HepG2 (cell line): ENCODE results near the gene NELFB. TPM values are rescaled to one million over a fixed set of nuclear protein-coding genes. Genes with fewer than 3 reads are reported as not detected.

Source experiments
- ARHGAP35 ChIP-seq: sonication (generic); formaldehyde crosslinking; IDR thresholded peaks from 2 replicates; pipeline ENCODE4 v1.9.0; 2022; ENCODE audit warnings: mild to moderate bottlenecking, inconsistent platforms, moderate library complexity, missing genetic modification reagents, borderline replicate concordance
- FOXP1 ChIP-seq, 2 experiments: fragments of 450-650 bp in 1 of 2; IDR thresholded peaks; 2 replicates each; pipeline ENCODE4 v1.6.1; 2017 to 2018; ENCODE audit warnings: antibody characterized with exemption in 1 of 2
- MLLT10 ChIP-seq: sonication (generic); formaldehyde crosslinking; IDR thresholded peaks from 2 replicates; pipeline ENCODE4 v1.4.0; 2020; ENCODE audit warnings: missing genetic modification reagents
- NFYC ChIP-seq: IDR thresholded peaks from 2 replicates; pipeline ENCODE4 v1.6.1; 2016; ENCODE audit warnings: missing genetic modification reagents, missing compliant biosample characterization
- NR3C1 ChIP-seq: sonication (generic); formaldehyde crosslinking; IDR thresholded peaks from 2 replicates; pipeline ENCODE4 v1.4.0; 2020; ENCODE audit warnings: missing genetic modification reagents
- RARA ChIP-seq: IDR thresholded peaks from 2 replicates; pipeline ENCODE4 v1.6.1; 2016; ENCODE audit warnings: missing genetic modification reagents, missing compliant biosample characterization
- RARG ChIP-seq: sonication (generic); formaldehyde crosslinking; IDR thresholded peaks from 2 replicates; pipeline ENCODE4 v1.4.0; 2020; ENCODE audit warnings: low read depth, mild to moderate bottlenecking, missing genetic modification reagents
- RORA ChIP-seq: sonication (generic); formaldehyde crosslinking; IDR thresholded peaks from 2 replicates; pipeline ENCODE4 v1.5.0; 2020; ENCODE audit warnings: mild to moderate bottlenecking, missing genetic modification reagents, moderate library complexity
- TARDBP ChIP-seq: sonication (generic); formaldehyde crosslinking; IDR thresholded peaks from 2 replicates; pipeline ENCODE4 v1.8.0; 2022; ENCODE audit warnings: mild to moderate bottlenecking, missing genetic modification reagents
- ZEB1 ChIP-seq: IDR thresholded peaks from 2 replicates; pipeline ENCODE4 v1.6.1; 2012; ENCODE audit warnings: mild to moderate bottlenecking, low read depth, inconsistent platforms; ENCODE audit not compliant: insufficient replicate concordance
- ZNF17 ChIP-seq: sonication (generic); formaldehyde crosslinking; IDR thresholded peaks from 2 replicates; pipeline ENCODE4 v1.5.0; 2020; ENCODE audit warnings: mild to moderate bottlenecking, missing genetic modification reagents
- polyA plus RNA-seq, 8 experiments: library from polyadenylated mRNA; depleted of rRNA in 3 of 8; stranded (reverse) in 7 of 8; unstranded in 1 of 8; fragments of >200 nt; fragmentation: Illumina TruSeq in 4 of 8; extraction: Trizol in 4 of 8; gene quantifications; 2 replicates each; pipeline versions ENCODE4 v1.2.1 to v1.2.3, GENCODE V29; 2011 to 2016; ENCODE audit warnings: low read depth in 4 of 8, missing spikeins in 1 of 8, mixed read lengths in 1 of 8; ENCODE audit not compliant: insufficient read depth in 1 of 8
- total RNA-seq, 5 experiments: library from RNA; depleted of rRNA; stranded (reverse); fragments of >200 nt; fragmentation: Illumina TruSeq; extraction: Trizol; gene quantifications; 2 replicates each; pipeline ENCODE4 v1.2.3, GENCODE V29; 2016; ENCODE audit warnings: low read depth in 1 of 5
- TF ChIP-seq, protein P1 (sequence below): sonication (generic); formaldehyde crosslinking; IDR thresholded peaks from 2 replicates; pipeline ENCODE4 v1.4.0; 2020; ENCODE audit warnings: mild to moderate bottlenecking, missing genetic modification reagents
- TF ChIP-seq, protein P2 (sequence below): sonication (generic); formaldehyde crosslinking; IDR thresholded peaks from 2 replicates; pipeline ENCODE4 v1.5.0; 2020; ENCODE audit warnings: missing genetic modification reagents, mild to moderate bottlenecking, borderline replicate concordance
- TF ChIP-seq, protein P3 (sequence below): sonication (generic); formaldehyde crosslinking; IDR thresholded peaks from 2 replicates; pipeline ENCODE4; 2020; ENCODE audit warnings: missing genetic modification reagents, mild to moderate bottlenecking, borderline replicate concordance
- TF ChIP-seq, protein P4 (sequence below): sonication (generic); formaldehyde crosslinking; IDR thresholded peaks from 2 replicates; pipeline ENCODE4 v1.4.0; 2020; ENCODE audit warnings: missing genetic modification reagents, mild to moderate bottlenecking, borderline replicate concordance
- TF ChIP-seq, protein P5 (sequence below): sonication (generic); formaldehyde crosslinking; IDR thresholded peaks from 2 replicates; pipeline ENCODE4 v1.4.0; 2020; ENCODE audit warnings: mild to moderate bottlenecking, missing genetic modification reagents

Gene NELFB
- total and polyA plus RNA-seq, 2 of the 13 experiments (the other 11 are each of a cell fraction or from before 2014, with no cell fraction given): 26.5 to 45.8 TPM

DNA sequence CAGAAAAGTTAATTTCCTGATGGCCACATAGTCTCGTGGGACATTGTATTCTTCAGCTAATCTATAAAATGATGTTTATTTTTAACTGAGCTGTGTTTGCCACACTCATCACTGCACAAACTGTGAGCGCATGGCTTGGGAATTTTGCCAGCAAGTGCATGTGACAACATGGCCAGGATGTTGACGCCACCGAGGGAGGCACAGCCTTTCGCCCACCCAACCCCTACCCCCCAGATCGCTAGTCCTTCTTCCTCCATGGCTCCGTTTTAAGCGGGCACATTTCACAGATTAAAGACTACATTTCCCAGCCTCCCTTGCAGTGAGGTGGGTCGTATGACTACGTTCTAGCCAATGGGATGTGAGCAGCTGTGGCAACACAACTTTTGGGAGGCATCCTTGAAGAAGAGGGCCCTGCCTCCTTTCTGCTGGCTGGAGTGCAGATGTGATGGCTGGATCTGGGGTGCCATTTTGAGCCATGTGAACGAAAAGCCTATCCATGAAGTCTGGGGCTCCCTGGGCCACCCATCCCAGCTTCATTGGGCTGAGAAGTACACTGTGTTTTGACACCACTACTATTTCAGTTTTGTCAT, 39.1 kb downstream of the NELFB start (continued):
- TF ChIP-seq, protein P1, sequence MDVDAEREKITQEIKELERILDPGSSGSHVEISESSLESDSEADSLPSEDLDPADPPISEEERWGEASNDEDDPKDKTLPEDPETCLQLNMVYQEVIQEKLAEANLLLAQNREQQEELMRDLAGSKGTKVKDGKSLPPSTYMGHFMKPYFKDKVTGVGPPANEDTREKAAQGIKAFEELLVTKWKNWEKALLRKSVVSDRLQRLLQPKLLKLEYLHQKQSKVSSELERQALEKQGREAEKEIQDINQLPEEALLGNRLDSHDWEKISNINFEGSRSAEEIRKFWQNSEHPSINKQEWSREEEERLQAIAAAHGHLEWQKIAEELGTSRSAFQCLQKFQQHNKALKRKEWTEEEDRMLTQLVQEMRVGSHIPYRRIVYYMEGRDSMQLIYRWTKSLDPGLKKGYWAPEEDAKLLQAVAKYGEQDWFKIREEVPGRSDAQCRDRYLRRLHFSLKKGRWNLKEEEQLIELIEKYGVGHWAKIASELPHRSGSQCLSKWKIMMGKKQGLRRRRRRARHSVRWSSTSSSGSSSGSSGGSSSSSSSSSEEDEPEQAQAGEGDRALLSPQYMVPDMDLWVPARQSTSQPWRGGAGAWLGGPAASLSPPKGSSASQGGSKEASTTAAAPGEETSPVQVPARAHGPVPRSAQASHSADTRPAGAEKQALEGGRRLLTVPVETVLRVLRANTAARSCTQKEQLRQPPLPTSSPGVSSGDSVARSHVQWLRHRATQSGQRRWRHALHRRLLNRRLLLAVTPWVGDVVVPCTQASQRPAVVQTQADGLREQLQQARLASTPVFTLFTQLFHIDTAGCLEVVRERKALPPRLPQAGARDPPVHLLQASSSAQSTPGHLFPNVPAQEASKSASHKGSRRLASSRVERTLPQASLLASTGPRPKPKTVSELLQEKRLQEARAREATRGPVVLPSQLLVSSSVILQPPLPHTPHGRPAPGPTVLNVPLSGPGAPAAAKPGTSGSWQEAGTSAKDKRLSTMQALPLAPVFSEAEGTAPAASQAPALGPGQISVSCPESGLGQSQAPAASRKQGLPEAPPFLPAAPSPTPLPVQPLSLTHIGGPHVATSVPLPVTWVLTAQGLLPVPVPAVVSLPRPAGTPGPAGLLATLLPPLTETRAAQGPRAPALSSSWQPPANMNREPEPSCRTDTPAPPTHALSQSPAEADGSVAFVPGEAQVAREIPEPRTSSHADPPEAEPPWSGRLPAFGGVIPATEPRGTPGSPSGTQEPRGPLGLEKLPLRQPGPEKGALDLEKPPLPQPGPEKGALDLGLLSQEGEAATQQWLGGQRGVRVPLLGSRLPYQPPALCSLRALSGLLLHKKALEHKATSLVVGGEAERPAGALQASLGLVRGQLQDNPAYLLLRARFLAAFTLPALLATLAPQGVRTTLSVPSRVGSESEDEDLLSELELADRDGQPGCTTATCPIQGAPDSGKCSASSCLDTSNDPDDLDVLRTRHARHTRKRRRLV (CRISPR knock-in tag): no peak
- TF ChIP-seq FOXP1 (IDR thresholded peaks at IDR 0.05): no peak
- no peak for TF ChIP-seq FOXP1 (CRISPR knock-in tag; IDR thresholded peaks at IDR 0.05)
- no peak for TF ChIP-seq RORA (CRISPR knock-in tag)
- 0 out of 2 replicates have a peak, but pooled peaks have one; percentile 26 for TF ChIP-seq TARDBP (CRISPR knock-in tag)
- peak; percentile 88 for TF ChIP-seq NFYC
- TF ChIP-seq, protein P2, sequence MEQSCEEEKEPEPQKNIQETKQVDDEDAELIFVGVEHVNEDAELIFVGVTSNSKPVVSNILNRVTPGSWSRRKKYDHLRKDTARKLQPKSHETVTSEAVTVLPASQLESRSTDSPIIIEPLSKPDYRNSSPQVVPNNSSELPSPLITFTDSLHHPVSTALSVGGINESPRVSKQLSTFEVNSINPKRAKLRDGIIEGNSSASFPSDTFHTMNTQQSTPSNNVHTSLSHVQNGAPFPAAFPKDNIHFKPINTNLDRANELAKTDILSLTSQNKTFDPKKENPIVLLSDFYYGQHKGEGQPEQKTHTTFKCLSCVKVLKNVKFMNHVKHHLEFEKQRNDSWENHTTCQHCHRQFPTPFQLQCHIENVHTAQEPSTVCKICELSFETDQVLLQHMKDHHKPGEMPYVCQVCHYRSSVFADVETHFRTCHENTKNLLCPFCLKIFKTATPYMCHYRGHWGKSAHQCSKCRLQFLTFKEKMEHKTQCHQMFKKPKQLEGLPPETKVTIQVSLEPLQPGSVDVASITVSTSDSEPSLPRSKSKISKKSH: no peak
- TF ChIP-seq ZEB1: no peak
- no peak for TF ChIP-seq RARA
- TF ChIP-seq, protein P3, sequence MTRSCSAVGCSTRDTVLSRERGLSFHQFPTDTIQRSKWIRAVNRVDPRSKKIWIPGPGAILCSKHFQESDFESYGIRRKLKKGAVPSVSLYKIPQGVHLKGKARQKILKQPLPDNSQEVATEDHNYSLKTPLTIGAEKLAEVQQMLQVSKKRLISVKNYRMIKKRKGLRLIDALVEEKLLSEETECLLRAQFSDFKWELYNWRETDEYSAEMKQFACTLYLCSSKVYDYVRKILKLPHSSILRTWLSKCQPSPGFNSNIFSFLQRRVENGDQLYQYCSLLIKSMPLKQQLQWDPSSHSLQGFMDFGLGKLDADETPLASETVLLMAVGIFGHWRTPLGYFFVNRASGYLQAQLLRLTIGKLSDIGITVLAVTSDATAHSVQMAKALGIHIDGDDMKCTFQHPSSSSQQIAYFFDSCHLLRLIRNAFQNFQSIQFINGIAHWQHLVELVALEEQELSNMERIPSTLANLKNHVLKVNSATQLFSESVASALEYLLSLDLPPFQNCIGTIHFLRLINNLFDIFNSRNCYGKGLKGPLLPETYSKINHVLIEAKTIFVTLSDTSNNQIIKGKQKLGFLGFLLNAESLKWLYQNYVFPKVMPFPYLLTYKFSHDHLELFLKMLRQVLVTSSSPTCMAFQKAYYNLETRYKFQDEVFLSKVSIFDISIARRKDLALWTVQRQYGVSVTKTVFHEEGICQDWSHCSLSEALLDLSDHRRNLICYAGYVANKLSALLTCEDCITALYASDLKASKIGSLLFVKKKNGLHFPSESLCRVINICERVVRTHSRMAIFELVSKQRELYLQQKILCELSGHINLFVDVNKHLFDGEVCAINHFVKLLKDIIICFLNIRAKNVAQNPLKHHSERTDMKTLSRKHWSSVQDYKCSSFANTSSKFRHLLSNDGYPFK (CRISPR knock-in tag): peak; percentile 65
- no peak for TF ChIP-seq MLLT10 (CRISPR knock-in tag)
- TF ChIP-seq, protein P4, sequence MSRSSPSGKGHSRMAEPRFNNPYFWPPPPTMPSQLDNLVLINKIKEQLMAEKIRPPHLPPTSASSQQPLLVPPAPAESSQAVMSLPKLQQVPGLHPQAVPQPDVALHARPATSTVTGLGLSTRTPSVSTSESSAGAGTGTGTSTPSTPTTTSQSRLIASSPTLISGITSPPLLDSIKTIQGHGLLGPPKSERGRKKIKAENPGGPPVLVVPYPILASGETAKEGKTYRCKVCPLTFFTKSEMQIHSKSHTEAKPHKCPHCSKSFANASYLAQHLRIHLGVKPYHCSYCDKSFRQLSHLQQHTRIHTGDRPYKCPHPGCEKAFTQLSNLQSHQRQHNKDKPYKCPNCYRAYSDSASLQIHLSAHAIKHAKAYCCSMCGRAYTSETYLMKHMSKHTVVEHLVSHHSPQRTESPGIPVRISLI (CRISPR knock-in tag): no peak
- TF ChIP-seq, protein P5, sequence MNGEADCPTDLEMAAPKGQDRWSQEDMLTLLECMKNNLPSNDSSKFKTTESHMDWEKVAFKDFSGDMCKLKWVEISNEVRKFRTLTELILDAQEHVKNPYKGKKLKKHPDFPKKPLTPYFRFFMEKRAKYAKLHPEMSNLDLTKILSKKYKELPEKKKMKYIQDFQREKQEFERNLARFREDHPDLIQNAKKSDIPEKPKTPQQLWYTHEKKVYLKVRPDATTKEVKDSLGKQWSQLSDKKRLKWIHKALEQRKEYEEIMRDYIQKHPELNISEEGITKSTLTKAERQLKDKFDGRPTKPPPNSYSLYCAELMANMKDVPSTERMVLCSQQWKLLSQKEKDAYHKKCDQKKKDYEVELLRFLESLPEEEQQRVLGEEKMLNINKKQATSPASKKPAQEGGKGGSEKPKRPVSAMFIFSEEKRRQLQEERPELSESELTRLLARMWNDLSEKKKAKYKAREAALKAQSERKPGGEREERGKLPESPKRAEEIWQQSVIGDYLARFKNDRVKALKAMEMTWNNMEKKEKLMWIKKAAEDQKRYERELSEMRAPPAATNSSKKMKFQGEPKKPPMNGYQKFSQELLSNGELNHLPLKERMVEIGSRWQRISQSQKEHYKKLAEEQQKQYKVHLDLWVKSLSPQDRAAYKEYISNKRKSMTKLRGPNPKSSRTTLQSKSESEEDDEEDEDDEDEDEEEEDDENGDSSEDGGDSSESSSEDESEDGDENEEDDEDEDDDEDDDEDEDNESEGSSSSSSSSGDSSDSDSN (CRISPR knock-in tag): 0 out of 2 replicates have a peak, but pooled peaks have one; percentile 19
- 0 out of 2 replicates have a peak, but pooled peaks have one; percentile 49 for TF ChIP-seq RARG (CRISPR knock-in tag)
- TF ChIP-seq ARHGAP35 (CRISPR knock-in tag): no peak
- no peak for TF ChIP-seq NR3C1 (CRISPR knock-in tag)
- TF ChIP-seq ZNF17 (CRISPR knock-in tag): no peak
